Stimulated activated CD4-positive, alpha-beta T cell treated with anti-CD3 and anti-CD28 coated beads, Interleukin-4, amount 100 ng/mL, for 24 hours (primary cell): ENCODE results near the gene PRDM15.

Experiments used
- DNase-seq: peaks from one replicate; pipeline ENCODE4 v3.0.0-alpha.2; 2020

PRDM15 gene

DNA sequence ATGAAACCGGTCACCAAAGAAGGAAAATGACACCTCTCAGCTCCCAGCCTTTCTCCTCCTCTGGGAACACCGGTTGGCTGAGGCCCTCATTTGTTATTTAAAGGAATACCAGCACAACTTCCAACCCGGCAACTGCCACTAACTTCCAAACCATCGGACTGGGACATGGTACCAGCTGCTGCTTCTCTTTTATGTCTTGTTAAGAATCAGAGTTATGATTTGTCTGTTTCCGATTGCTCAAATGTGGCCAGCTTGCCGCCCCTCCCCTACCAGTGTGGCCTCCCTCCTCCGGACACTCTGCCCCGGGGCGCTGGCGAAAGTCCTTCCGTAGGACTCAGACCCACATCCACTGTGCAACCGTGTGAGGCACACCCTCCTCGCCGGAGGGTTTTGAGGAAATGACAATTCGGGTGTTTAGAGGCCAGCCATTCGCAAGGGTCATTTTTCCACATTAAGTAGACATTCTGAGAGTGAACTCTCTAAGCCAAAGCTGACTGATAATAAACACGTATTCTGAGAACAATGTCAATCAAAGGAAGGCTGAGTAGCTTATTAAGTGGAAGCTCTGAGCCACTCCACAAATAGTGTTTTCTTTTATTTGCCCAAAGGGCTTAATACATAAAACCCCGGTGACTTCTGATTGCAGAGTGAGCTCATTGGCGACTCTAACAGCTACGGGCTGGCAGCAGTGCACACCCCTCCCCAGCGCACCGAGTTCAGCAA lies 117.8 kb downstream of the PRDM15 start:
- DNase-seq = no peak

DNA sequence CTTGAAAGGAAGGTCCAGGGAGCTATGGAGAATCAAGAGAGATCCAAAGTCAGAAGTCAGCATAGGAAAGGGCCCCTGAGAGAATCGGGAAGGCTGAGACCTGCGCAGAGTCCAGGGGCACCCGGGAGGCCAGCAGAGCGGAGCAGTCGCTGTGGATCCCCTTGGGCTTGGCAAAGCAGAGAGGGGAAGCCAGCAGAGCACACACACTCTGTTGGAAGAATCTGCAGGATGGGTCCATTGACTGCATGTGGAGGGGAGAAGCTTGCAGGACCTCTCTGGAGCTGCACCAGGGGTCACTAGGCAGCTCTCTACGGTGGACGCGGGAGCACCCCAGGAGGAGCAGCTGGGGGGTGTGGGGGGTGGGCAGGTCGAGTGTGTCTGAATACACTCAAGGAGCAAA lies 118.7 kb downstream of the PRDM15 start:
- no peak for DNase-seq

DNA sequence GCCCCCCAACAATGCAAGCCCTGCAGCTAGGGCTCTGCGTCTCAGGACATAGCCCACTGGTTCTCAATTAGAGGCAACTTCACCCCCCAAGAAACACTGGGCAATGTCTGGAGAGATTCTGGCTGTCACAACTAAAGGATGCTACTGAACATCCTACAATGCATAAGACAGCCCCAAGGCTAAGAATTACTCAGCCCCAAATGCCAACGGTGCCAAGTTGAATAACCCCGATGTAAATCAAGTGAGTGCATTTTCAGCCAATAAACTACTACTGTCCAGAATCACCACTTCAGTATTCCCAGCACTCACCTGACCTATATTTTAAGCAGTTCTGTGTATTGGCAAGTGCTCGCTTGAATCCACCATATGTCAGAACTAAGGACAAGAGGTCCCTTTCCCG lies 119.2 kb downstream of the PRDM15 start:
- no peak for DNase-seq

DNA sequence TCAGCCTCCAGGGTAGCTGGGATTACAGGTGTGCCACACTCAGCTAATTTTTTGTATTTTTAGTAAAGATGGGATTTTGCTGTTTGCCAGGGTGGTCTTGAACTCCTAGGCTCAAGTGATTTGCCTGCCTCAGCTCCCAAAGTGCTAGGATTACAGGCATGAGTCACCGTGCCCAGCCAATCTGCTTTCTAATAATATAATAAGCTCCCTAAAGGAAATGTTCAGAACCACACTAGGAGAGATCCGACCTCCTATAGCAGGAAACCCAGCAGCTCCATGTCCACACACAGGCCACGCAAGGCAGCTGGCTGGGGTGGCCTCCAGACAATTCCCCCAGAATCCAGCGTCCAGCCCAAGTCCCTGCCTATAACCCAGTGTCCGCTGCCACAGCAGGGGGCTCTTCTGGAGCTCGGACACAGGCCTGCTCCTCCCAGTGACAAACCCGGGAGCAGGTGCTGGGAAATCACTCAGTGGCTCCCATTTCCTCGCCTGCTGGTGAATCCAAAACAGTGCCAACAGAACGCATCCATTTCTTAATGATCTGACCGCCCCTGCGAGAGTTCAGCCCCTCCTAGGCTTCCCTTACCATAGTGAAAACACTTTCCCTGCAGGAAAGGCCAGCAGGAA lies 119.8 kb downstream of the PRDM15 start:
- no peak for DNase-seq

DNA sequence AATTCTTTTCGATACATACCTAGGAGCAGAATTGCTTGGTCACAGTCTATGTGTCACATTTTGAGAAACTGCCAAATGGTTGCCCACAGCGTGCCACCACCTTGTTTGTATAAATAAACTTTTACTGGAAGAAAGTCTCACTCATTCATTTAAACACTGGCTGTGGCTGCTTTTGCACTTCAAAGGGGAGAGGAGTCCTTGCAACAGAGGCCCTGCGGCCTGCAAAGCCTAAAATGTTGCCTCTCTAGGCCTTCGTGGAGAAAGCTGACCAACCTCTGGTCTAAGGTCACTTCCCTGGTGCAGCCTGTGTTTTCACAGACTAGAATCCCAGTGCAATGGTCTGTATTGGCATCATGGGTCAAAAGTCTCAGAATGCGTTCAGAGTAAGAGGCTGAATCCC lies 120.6 kb downstream of the PRDM15 start:
- DNase-seq = no peak

DNA sequence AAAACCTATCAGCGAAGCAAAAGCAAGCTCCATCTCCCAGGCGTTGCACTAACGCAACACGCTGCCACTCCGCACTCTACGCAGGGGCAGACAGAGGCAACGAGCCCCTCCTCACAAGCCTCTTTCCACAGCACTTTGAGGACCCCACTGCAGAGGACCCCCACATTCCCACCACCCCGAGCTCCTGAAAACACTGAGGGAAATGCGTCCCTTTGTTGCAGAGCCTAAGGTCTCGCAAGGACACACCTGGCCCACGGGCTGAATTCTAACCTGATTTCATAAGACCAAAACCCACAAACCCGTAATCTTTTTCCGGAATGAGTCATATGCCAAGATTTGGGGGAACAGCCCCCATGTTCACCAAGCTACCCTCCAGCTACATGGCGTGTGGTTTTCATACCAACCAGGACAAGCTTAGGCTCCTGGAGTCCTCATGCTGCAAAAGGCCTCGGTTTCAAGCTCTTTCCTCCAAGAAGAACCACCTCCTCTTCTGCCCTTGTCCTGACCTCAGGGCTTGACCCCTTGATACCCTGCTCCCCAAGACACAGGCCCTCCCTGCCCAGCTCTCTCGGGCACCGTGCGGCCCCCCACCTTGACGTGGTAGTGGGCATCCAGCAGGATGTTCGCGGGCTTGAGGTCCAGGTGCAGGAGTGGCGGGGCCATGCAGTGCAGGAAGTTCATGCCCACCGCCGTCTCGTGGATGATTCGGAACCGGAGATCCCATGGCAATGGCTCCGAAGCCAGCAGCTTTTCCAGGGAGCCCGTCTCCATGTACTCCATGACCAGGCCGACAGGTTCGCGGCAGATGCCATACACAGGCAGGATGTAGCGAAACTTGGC lies 123.0 kb downstream of the PRDM15 start:
- DNase-seq = no peak

DNA sequence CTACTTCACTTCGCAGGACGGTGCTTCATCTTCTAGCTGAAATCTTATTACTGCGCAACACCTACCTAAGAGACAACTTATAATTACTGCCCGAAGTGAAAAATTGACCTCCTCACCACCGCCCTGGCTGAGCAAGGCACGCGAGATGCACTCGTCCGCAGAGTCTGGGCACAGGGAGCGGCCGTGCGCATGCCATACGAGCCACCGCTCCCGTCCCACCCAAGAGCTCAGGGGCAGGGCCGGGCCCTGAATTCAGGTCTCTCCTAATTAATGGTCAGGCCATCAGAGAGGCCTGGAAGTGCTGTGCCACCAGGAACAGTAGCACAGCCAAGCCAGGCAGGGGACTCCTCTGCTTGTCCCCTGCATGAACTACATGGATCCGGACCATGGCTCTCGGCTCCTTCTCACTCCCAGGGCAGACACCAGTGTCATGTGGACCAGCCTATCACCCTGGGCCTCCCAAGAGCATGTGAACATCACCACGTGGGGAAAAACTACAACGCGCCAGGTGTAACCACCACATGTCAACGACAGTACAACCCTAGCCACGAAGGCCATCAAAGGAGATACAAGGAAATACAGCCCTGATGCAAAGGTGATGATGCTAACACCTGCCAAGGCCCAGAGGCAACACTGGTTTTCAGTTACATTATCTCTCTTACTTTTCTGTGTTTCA lies 123.7 kb downstream of the PRDM15 start:
- DNase-seq = no peak

DNA sequence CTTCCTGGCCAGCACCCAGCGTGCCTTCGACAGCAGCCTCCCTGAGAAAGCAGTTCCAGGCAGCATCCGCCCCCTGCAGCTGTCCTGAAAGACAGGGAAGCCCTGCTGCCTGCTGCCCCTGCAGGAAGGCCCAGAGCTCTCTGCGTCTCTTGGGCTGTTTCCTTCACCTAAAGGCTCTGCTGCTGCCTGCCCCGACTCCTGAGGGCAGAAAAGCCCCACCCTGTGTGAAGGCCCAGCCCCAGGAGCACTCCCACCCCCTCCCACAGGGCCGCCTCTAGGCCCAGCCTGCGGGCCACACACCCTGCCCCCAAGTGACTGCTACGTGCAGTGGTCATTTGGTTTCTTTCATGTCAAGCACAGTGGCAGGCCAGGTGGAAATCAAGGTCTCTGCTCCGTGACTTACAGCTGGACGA lies 124.7 kb downstream of the PRDM15 start:
- no peak for DNase-seq

DNA sequence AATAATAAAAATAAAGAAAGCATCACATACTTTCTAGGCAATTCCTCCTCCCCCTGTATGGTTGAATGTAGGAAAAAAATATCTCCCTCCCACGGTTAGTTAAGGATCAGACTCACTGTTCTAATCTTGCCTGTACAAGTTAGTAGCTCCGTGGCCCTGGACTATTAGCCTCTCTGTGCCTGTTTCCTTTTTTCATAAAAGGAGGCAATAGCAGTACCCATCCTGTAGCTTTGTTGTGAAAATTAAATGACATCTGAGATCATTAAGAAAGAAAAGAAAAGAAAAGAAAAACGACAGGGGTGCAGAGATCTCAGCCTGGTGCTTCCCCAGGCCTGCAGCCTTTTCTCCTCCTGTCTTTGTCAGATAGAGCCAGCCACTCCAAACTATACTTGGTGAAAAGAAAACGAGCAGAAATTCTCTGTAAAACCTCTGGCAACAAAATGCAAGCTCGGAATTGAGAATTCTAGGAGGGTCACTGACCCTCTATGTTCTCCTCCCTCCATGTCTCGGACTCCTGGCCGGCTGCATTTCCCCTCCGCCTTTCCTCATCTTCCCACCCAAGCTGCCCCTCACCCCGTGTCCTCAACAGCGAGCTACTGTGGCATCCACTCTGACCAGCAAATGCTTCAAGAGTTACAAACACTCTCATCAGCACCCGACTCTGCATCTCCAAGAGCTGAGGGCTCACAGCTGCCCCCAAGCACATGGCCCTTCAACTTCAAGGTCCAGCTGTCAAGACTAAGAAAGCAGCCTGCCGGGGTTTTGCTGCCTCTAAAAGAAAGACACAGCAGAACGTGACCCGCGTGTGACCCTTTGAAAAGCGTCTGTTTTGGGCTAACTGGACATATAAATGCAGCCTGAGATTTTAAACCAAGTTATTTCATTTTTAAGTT lies 125.9 kb downstream of the PRDM15 start:
- DNase-seq = no peak

DNA sequence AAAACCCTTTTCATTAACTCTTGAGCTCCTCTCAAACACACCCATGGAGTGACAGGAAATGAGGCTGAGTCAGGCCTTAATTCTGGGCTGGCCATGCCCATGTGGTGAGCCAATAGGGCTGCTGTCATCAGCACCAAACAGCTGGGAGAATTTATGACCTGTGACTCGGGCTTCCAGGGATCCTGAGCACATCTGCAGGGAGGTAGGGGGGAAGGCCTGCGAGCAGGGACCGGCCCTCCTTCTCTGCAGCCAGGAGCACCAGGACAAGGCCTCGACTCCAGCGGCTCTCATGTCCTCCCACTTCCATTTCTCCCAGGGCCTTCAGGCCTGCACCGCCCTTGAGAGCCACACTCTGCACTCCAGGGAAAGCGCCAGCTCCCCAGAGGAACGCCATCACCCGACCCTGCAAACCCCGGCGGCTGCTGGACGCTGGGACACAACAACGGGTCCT lies 126.9 kb downstream of the PRDM15 start:
- no peak for DNase-seq

DNA sequence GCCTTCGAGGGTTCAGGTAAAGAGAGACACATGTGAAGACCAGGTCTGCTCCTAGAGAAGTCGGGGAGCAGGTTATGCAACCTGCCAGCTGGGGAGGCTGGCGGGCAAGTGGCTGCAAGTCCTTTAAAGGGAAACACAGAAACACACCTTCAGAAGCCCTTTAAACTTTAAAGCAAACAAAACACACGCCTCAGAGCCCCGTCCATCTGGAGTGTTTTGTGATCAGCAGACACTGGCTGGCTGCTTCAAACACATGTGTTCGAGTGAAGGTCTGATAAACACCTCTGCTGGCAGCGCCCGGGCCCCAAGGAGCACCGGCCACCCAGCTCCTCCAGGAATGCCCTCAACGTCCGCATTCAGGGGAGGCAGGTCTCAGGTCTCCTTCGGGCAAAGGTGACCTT lies 127.5 kb downstream of the PRDM15 start:
- DNase-seq = no peak

DNA sequence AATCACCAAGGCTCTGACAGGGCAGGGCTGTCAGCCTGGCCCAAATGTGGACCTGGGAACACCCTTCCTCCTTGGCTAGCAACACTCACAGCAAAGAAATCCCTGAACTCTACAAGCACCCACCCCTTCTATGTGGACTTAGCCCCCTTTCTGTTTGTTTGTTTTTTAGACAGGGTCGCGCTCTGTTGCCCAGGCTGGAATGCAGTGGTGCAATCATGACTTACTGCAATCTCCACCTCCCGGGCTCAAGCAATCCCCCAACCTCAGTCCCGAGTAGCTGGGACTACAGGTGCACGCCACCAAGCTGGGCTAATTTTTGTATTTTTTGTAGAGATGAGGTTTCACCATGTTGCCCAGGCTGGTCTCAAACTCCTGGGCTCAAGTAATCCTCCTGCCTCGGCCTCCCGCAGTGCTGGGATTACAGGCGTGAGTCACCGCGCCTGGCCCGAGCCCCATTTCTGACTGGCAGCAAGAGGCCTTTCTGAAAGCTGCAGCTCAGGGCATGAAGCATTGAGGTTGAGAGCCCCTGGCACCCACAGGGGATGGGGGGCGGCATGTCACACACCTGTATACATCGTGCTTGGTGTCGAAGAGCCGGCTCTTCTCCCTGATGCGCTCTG lies 128.5 kb downstream of the PRDM15 start:
- no peak for DNase-seq

DNA sequence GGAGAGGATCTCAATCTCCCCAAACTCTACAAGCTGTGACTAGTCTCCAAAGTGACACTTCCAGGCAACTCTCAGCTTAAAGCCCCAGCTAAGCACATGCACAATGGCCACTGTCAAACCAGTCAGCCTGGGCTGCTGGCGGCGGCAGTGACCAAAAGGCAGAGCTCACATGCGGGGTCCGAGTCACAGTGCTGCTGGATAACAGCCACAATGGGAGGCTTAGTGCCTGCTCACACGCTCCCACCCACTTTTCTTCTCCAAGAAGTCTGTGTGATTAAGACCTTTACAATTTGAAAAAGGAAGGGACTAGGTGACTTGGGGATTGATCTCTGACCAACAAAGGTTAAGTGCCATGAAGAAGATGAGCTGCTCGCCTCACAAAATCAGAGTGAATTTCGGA lies 129.1 kb downstream of the PRDM15 start:
- no peak for DNase-seq

DNA sequence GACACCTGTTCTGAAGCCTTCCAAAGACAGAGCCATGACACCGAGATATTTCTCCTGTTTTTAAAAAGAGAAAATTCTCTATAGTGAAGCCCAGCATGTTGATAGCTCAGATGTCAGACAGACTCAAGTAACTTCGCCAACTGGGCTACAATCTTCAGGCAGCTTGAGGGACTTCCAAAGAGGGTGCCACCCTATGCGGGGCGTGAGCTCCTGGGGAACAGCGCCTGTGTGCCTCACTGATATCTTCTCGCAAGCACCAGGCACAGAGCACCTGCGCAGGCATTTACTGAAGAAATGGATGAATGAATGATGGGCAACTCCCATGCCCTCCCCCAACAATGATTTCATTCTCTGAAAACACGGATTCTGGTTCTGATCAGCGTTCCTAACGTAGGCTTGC lies 129.9 kb downstream of the PRDM15 start:
- no peak for DNase-seq
